Spleen (tissue), 11 donors: ENCODE measurements around the gene SLIT3. TPM values are rescaled to one million over a fixed set of nuclear protein-coding genes. Genes with fewer than 3 reads are reported as not detected.
A peak's percentile ranks its signal among the peaks of the same experiment; 100 is the strongest.

ENCODE experiments used
- DNase-seq: peaks from one replicate; pipeline ENCODE4 v3.0.0-alpha.2; 2020
- H3K27ac ChIP-seq, 8 donors: fragments of 200-600 bp; sonication (generic) in 7 of 8; 1 replicate in 4 of 8; 2 replicates in 4 of 8; pipeline versions ENCODE4 v1.5.0 to v1.8.0; 2016 to 2021; ENCODE audit warnings: inconsistent platforms in 4 of 8, mild to moderate bottlenecking in 4 of 8, moderate library complexity in 1 of 8
- H3K27me3 ChIP-seq, 7 donors: fragments of 200-600 bp; sonication (generic) in 6 of 7; replicated peaks in 1 of 7; 1 replicate in 4 of 7; 2 replicates in 3 of 7; pipeline versions ENCODE4 v1.5.0 to v1.8.0; 2016 to 2021; ENCODE audit warnings: inconsistent platforms in 3 of 7, mild to moderate bottlenecking in 1 of 7
- H3K36me3 ChIP-seq, 6 donors: fragments of 200-600 bp; sonication (generic) in 5 of 6; 1 replicate in 4 of 6; 2 replicates in 2 of 6; pipeline versions ENCODE4 v1.5.0 to v1.8.0; 2016 to 2021; ENCODE audit warnings: inconsistent platforms in 2 of 6
- H3K4me1 ChIP-seq, 6 donors: fragments of 200-600 bp; sonication (generic) in 5 of 6; 1 replicate in 3 of 6; 2 replicates in 3 of 6; pipeline versions ENCODE4 v1.5.0 to v1.8.0; 2016 to 2021; ENCODE audit warnings: inconsistent platforms in 3 of 6
- H3K4me3 ChIP-seq, 8 donors: fragments of 200-600 bp; sonication (generic) in 7 of 8; 1 replicate in 4 of 8; 2 replicates in 4 of 8; pipeline versions ENCODE4 v1.5.0 to v1.8.0; 2016 to 2021; ENCODE audit warnings: inconsistent platforms in 4 of 8, mild to moderate bottlenecking in 4 of 8, moderate library complexity in 2 of 8
- H3K9me3 ChIP-seq, 8 donors: fragments of 200-600 bp; sonication (generic) in 7 of 8; 1 replicate in 4 of 8; 2 replicates in 4 of 8; pipeline versions ENCODE4 v1.5.0 to v1.8.0; 2016 to 2021; ENCODE audit warnings: inconsistent platforms in 4 of 8
- POLR2A ChIP-seq, 3 donors: fragments of 450-650 bp; IDR thresholded peaks; one replicate each; pipeline ENCODE4 v1.5.1; 2017; ENCODE audit warnings: antibody characterized with exemption in 3 of 3, mild to moderate bottlenecking in 1 of 3
- POLR2AphosphoS5 ChIP-seq, 3 donors: sonication (generic); formaldehyde crosslinking; IDR thresholded peaks; one replicate each; pipeline ENCODE4 v1.5.1; 2017; ENCODE audit warnings: antibody characterized with exemption in 3 of 3
- WGBS, 5 donors: extraction: QIAGEN DNeasy Blood & Tissue Kit in 3 of 5; methylation state at CpG; one replicate each; pipeline versions ENCODE4 v1.1.5 to v1.1.7; 2013 to 2018; 5-methylcytosine and 5-hydroxymethylcytosine counted together
- intact Hi-C: fragments of 100-400 bp; cut with DNase I; formaldehyde crosslinking; loops from one replicate; pipeline ENCODE4 v1.15.0; 2023; ENCODE audit warnings: low total_unique reads
- polyA plus RNA-seq, 3 donors: library from polyadenylated mRNA; stranded (reverse); fragments of 200-250 nt; gene quantifications; one replicate each; pipeline ENCODE4 v1.2.1, GENCODE V29; 2013
- total RNA-seq, 7 donors: library from RNA; depleted of rRNA in 3 of 7; stranded (reverse); fragments of >200 nt in 3 of 7; fragmentation: NEBNext Ultra II Directional in 4 of 7; extraction: Animal tissue kit (Norgen Biotek cat#: 25700) in 4 of 7; gene quantifications; one replicate each; pipeline versions ENCODE4 v1.1.0 to v1.2.1, GENCODE V29; 2016 to 2021
- TF ChIP-seq, protein P1 (sequence below), 11 experiments: fragments of 200-600 bp in 7 of 11; fragments of 450-650 bp in 4 of 11; sonication (generic) in 4 of 11; IDR thresholded peaks in 8 of 11; conservative IDR thresholded peaks in 3 of 11; 1 replicate in 7 of 11; 2 replicates in 4 of 11; pipeline versions ENCODE4 v1.4.0 to v1.8.0; 2016 to 2021; ENCODE audit warnings: antibody characterized with exemption in 11 of 11, inconsistent platforms in 4 of 11, mild to moderate bottlenecking in 1 of 11
- donor health status: healthy with polysubstance abuse.
- donor health status: DM: no; HTN: no; CAD: no; lungs with moderate emphysema.
- donor health status: DM: no; HTN: no; CAD: no.
- donor health status: Bipolar disorder and iron deficiency.
- donor health status: healthy.
- donor health status: DM: no; HTN: no; CAD: no.
- donor health status: DM: yes; HTN: yes; CAD: no.

Gene SLIT3
- total and polyA plus RNA-seq, 10 donors = 0.33 to 54.0 (median 13.2) TPM

DNA sequence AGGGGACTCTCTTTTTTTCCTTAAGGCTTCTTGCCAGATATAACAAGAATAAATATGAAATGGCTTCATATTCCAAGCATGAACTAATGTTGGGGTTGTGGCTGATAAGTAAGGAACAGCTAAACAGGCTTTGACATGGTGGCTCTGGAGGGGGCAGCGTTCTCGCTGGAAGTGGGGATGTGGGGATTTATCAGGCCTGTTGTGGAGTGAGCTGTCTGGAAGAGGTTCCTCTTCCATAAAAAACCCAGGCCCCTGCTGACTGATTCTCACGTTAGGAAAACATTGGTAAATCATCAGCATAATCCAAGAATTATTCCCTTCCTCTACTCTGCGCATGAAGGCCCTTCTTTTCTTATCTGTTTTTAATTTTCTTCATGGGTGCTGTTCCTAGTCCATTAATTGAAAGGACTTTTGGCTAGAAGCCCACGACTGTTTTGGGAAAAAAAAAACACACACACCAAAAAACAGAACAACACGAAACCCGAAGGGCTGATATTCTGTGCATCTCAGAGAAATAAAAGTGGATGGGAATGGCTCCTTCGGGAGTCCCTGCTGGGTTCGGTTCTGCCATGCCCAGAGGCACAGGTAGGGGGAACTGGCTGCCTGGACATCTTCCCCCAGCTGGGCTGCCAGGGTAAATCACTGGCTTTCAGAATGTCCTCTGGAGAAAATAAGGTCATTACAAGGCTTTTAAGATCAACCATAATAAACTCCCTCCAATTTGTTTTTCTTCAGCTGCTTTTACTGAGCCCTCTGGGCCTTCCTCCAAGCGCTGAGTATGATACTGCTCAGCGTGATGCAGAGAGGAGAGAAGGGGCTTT, 297.0 kb downstream of the SLIT3 start:
- no peak overlapping the region for H3K27ac ChIP-seq
- intact Hi-C loops = no loop called here
- H3K9me3 ChIP-seq = no peaks in the 10 kb centered on the region
- no peak for DNase-seq
- WGBS, 5 donors = 75 to 86% (median 80%) methylated on average over 11 of the region's 11 CpGs
- H3K27me3 ChIP-seq = peaks cover 0 to 9% (median 0%) of the 10 kb centered on the region in 7 donors
- TF ChIP-seq POLR2AphosphoS5 (IDR thresholded peaks at IDR 0.05) = no peak
- TF ChIP-seq, protein P1, sequence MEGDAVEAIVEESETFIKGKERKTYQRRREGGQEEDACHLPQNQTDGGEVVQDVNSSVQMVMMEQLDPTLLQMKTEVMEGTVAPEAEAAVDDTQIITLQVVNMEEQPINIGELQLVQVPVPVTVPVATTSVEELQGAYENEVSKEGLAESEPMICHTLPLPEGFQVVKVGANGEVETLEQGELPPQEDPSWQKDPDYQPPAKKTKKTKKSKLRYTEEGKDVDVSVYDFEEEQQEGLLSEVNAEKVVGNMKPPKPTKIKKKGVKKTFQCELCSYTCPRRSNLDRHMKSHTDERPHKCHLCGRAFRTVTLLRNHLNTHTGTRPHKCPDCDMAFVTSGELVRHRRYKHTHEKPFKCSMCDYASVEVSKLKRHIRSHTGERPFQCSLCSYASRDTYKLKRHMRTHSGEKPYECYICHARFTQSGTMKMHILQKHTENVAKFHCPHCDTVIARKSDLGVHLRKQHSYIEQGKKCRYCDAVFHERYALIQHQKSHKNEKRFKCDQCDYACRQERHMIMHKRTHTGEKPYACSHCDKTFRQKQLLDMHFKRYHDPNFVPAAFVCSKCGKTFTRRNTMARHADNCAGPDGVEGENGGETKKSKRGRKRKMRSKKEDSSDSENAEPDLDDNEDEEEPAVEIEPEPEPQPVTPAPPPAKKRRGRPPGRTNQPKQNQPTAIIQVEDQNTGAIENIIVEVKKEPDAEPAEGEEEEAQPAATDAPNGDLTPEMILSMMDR (IDR thresholded peaks at IDR 0.05 in 8 of 11, conservative IDR thresholded peaks at IDR 0.05 in 3 of 11) = peak in 4 of 11 experiments; percentile 11 to 27 (median 20)
- no peak for TF ChIP-seq POLR2A (IDR thresholded peaks at IDR 0.05)
- no peak overlapping the region for H3K4me3 ChIP-seq
- H3K36me3 ChIP-seq = no peaks in the 10 kb centered on the region
- H3K4me1 ChIP-seq = no peaks in the 10 kb centered on the region

DNA sequence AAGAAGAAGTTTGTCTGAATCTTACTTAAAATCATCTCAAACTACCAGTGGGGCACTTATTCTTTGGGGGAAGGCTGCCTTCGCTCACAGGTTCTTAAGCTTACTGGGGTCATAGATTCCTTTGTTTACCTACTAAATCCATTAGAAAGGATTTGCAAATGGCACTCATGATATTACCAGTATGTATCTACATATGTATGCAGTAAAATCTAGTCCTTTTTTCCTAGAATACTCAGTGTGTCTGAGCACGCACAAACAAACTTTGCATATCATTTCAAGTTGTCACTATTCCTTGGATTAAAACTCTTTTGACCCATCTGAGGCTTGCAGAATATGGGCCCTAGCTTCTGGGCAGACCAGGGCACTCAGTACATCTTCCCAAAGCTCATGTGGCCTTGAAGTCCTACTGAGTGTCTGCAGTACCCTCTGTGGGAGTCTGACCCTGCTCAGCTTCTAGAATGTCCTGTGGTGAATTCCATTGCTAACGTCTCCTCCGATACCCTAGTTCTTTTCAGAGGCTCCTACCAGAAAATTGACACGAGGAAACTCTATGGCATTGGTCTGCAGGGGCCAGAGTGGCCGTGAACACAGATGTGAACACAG, 297.9 kb downstream of the SLIT3 start:
- TF ChIP-seq POLR2A (IDR thresholded peaks at IDR 0.05) = no peak
- TF ChIP-seq POLR2AphosphoS5 (IDR thresholded peaks at IDR 0.05) = no peak
- TF ChIP-seq, protein P1 (IDR thresholded peaks at IDR 0.05 in 8 of 11, conservative IDR thresholded peaks at IDR 0.05 in 3 of 11) = no peak
- Histone ChIP-seq H3K4me1 (no peaks in the 10 kb centered on the region), H3K36me3 (no peaks in the 10 kb centered on the region), H3K9me3 (no peaks in the 10 kb centered on the region), H3K4me3 (no peak overlapping the region), H3K27ac (no peak overlapping the region), H3K27me3 (peaks cover 0 to 9% (median 0%) of the 10 kb centered on the region in 7 donors)
- WGBS, 5 donors = 85 to 92% (median 86%) methylated on average over 6 of the region's 6 CpGs
- no peak for DNase-seq
- intact Hi-C loops = no loop called here

DNA sequence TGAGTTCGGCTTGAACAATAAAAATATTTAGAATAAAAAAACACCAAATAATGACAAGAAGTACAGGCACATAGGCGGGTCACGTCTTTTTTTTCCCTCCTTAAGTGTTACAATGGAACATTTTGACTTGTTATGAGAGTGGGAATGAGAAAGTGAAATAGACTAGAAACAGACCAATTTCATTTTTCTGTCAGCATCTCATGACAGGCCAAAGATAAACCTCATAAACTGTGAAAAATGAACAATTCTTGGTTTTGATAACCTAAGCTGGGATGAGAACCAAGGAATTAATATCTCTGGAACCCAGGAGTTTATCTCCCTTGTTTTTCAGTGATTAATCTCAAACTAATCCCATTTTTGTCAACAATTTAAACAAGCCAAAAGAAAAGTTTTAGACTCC, 299.5 kb downstream of the SLIT3 start:
- TF ChIP-seq, protein P1 (IDR thresholded peaks at IDR 0.05 in 8 of 11, conservative IDR thresholded peaks at IDR 0.05 in 3 of 11) = no peak
- no peak for TF ChIP-seq POLR2A (IDR thresholded peaks at IDR 0.05)
- no peak for TF ChIP-seq POLR2AphosphoS5 (IDR thresholded peaks at IDR 0.05)
- intact Hi-C loops = no loop called here
- WGBS, 5 donors = 71 to 94% (median 83%) methylated on average over 3 of the region's 3 CpGs

DNA sequence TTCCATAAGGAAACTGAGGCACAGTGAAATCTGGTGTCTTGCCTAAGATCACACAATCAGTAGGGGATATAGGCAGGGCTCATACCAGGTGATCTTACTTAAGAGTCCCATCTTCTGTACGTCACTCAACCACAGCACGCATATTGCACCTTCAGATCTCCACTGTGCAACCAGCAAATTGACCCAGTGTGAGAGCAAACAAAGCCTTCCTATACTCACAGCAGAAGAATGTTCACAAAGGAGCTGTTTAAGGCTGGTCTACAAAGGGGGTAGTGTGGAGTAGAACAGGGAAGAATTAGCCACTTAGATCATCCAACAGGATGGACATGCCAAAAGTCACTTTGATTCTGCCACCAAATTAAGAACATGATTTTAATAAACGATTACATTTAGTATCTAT, 305.9 kb downstream of the SLIT3 start:
- Histone ChIP-seq H3K4me3 (no peak overlapping the region), H3K27ac (no peak overlapping the region), H3K27me3 (peaks cover 0 to 9% (median 0%) of the 10 kb centered on the region in 7 donors), H3K9me3 (no peaks in the 10 kb centered on the region), H3K4me1 (no peaks in the 10 kb centered on the region), H3K36me3 (no peaks in the 10 kb centered on the region)
- intact Hi-C loops = no loop called here
- 85 to 93% (median 89%) methylated on average over 3 of the region's 3 CpGs for WGBS, 5 donors
- TF ChIP-seq, protein P1 (IDR thresholded peaks at IDR 0.05 in 8 of 11, conservative IDR thresholded peaks at IDR 0.05 in 3 of 11) = no peak
- TF ChIP-seq POLR2AphosphoS5 (IDR thresholded peaks at IDR 0.05) = no peak
- no peak for TF ChIP-seq POLR2A (IDR thresholded peaks at IDR 0.05)
- no peak for DNase-seq

More for the DNA sequence above, 299.5 kb downstream of the SLIT3 start:
- H3K27ac ChIP-seq = no peak overlapping the region
- no peak overlapping the region for H3K4me3 ChIP-seq
- H3K9me3 ChIP-seq = no peaks in the 10 kb centered on the region
- no peak for DNase-seq
- peaks cover 0 to 9% (median 0%) of the 10 kb centered on the region in 7 donors for H3K27me3 ChIP-seq
- H3K36me3 ChIP-seq = no peaks in the 10 kb centered on the region
- H3K4me1 ChIP-seq = no peaks in the 10 kb centered on the region
